GM19467 (cell line): Measurements from ENCODE around the gene ESYT2.
"Not testable (repeated sequence)": the region's sequence is repeated elsewhere in the genome, so short reads cannot be mapped to it uniquely, and the experiment has no call there.

Experiments
- ATAC-seq: cut with Tn5 transposase; IDR thresholded peaks from one replicate; pipeline ENCODE4 v1.9.1; 2021; ENCODE audit warnings: mild to moderate bottlenecking, moderate library complexity; ENCODE audit not compliant: unreplicated experiment

ESYT2 gene

DNA sequence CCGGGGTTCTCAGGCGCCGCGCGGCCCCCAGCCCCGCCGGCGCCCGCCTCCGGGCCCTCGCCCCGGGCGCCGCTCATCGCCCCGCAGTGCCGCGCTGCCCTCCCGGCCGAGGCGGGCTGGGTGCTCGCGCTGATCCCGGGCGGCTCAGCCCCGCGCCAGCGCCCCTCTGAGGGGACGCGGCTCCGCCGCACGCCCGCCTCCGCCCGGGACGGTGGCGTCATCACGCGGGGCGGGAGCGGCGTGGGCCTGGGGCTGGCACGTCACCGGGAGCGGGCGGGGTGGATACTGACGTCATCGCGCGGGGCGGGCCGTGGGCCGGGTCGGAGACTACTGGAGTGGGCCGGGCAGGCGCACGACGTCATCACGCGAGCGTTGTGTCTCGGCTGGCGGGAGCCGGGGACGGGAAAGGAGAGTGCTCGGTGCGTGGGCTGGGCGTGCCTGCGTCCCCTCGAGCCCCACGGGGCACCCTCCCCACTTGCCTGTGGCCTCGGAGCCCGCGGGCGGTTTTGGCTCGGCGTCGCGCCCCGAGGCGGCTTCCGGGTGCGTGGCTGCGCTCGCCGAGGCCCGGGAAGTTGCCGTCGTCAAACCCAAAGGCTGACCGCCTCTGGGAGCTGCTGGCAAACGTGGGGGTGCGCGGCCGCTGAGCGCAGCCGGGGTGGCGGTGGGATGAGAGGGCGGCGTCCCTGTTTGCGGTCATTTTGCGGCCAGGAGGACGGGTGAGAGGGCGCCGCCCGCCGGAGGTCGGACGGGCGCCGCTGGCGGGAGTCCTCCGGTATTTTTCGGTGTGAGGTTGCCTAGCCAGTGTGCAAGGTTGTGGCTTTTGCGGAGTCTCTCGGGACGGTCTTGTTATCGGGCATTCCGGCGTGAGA is at the start of gene ESYT2:
ESYT2 (minus strand) TSS at position 168 of the 869 bp plus-strand sequence; CDS start at position 77, 91 bp downstream.
- peak; percentile 89 for ATAC-seq

- ATAC-seq: not testable (repeated sequence)
Observed at GRCh38 chr7:158878151-158879079, 49.1 kb upstream of the ESYT2 start.

GRCh38 chr7:158876984-158877383 is 47.7 kb upstream of the ESYT2 start:
- no peak for ATAC-seq

GRCh38 chr7:158869876-158870275 is 40.6 kb upstream of the ESYT2 start:
- ATAC-seq: no peak

- no peak for ATAC-seq
Observed at GRCh38 chr7:158868764-158869410, 39.6 kb upstream of the ESYT2 start.

GRCh38 chr7:158867214-158867984 is 38.1 kb upstream of the ESYT2 start:
- ATAC-seq: no peak

- ATAC-seq: no peak
Observed at GRCh38 chr7:158865977-158866376, 36.7 kb upstream of the ESYT2 start.

DNA sequence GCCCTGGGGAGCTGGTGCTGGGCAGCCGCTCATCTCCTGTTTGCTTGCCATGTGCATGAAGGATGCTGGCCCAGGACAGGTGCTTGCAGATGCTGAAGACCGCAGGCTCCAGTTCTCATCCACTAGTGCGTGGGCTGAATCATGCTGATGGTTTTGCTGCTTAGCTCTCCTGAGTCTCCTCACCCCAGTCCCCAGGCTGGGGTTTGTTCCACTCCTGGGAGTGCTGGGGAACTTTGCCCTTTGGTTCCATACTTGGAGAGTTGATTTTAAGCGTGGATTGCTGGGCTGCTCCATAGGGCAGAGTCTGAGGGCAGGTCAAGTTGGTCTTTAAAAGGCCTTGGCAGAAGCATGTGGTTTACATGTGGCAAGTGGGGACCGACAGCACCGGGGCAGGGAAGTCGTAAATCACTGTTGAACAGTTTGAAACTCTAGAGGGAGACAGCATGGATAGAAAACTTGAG is 36.2 kb upstream of the ESYT2 start:
- ATAC-seq: no peak

- no peak for ATAC-seq
Observed at GRCh38 chr7:158864833-158865232, 35.5 kb upstream of the ESYT2 start.

DNA sequence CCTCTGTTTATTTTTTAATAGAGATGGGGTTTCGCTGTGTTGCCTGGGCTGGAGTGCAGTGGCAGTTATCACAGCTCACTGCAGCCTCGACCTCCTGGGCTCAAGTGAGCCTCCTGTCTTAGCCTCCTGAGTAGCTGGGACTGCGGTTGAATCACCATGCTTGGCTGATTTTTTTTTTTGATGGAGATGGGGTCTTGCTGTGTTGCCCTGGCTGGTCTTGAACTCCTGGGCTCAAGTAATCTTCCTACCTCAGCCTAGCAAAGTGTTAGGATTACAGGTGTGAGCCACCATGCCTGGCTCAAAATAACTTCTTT is 35.2 kb upstream of the ESYT2 start:
- ATAC-seq: no peak

GRCh38 chr7:158863611-158864506 is 34.5 kb upstream of the ESYT2 start:
- no peak for ATAC-seq

- peak; percentile 46 for ATAC-seq
Observed at GRCh38 chr7:158862985-158863610, 33.8 kb upstream of the ESYT2 start.

DNA sequence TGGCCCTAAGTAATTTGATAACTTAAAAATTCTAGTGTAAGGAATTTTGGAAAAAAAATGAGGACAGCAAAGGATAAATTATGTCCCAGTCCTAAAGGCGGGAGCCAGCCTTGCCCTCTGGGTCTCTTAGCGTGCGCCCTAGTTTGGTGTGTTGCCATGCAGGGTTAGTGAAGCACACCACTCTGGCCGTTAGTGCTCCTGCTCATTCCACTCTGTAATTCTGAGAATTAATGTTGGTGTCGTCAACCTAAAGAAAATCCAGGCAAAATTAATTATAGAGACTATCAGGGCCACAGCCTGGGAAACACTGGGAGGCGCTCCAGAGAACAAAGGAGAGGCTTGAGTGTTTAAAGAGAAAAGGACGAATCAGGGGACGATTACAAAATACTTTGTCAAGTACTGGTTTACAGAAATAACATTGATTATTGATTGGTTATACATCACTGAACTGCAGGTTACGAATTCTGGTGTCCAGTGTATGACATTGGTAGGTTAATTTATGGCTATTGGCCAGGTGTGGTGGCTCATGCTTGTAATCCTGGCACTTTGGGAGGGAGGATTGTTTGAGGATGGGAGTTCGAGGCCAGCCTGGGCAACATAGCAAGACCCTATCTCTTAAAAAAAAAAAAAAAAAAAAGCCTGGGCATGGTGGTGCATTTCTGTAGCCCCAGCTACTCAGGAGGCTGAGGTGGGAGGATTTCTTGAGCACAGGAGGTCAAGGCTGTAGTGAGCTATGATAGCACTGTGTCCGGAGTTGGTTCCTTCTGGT is 32.8 kb upstream of the ESYT2 start:
- ATAC-seq: no peak

- ATAC-seq: no peak
Observed at GRCh38 chr7:158861004-158861787, 31.9 kb upstream of the ESYT2 start.

DNA sequence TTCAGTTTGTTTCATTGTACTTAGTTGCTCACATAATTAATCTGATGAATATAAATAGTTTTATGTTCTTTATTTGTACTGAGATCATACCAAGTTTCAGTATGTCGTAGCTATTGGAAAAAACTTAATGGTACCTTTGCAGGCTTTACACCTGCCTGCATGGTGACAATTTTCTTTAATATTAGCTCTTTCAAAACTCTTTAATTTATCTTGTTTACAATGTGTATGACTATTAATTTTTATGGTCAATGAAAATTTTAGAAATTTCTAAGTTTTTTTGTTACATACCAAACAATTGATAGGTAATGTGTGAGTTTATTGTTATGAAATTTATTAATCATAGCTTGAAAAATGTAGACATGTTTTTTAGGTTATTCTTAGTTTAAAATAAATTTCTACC is 31.1 kb upstream of the ESYT2 start:
- no peak for ATAC-seq

DNA sequence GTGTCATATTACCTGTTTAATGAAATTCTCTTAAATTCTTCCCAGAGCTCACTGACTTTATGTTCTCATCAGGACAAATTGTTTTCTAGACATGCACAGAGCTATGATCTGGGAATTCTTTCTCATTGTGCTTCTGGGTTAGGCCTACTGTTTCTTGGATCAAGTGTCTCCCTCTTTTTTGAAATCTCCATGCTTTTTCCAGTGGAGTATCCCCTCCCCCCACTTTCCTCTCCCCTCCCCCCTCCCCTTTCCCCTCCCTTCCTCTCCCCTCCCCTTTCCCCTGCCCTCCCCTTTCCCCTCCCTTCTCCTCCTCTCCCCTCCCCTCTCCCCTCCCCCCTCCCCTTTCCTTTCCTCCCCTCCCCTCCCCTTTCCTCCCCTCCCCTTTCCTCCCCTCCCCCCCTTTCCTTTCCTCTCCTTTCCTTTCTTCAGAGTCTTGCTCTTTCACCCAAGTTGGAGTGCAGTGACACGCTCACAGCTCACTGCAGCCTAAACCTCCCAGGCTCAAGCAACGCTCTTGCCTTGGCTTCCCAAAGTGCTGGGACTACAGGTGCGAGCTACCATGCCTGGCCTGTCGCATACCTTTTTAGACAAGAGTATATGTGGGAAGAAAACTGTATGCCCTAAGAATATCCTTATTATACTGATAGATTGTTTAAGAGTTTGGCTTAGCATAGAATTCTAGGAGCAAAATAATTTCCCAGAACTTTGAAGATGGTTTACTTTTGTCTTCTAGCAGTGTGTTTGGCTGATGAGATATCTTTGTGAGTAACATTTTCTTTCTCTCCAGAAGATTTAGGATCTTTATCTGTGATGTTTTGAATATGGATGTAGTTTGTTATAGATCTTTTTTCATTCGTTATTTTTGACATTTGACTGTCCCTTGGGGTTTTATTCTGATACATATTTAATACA is 29.5 kb upstream of the ESYT2 start:
- ATAC-seq: no peak
